ENCODE results near the gene CHMP4B.

DNA sequence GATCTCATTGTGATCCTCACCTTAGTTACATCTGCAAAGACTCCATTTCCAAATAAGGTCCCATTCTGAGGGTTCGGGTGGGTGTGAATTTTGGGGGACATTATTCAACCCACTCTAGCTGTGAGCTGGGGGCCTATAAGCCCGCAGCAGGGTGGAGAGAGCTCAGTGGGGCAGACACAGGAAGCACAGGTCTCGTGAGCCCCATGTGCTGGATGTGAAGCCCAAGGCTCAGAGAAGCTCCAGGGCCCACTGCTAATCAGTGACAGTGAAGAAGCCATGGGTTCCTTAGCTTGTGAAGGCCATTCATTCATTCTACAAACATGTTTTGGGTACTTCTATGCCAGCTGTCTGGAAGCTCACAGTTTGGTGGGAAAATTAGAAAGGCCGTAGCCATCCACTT lies 47.5 kb downstream of the CHMP4B start:
- TF ChIP-seq EZH2phosphoT487 (IDR thresholded peaks at IDR 0.05; ENCODE audit: borderline replicate concordance, low read length), result no peak
- TF ChIP-seq, protein P1, sequence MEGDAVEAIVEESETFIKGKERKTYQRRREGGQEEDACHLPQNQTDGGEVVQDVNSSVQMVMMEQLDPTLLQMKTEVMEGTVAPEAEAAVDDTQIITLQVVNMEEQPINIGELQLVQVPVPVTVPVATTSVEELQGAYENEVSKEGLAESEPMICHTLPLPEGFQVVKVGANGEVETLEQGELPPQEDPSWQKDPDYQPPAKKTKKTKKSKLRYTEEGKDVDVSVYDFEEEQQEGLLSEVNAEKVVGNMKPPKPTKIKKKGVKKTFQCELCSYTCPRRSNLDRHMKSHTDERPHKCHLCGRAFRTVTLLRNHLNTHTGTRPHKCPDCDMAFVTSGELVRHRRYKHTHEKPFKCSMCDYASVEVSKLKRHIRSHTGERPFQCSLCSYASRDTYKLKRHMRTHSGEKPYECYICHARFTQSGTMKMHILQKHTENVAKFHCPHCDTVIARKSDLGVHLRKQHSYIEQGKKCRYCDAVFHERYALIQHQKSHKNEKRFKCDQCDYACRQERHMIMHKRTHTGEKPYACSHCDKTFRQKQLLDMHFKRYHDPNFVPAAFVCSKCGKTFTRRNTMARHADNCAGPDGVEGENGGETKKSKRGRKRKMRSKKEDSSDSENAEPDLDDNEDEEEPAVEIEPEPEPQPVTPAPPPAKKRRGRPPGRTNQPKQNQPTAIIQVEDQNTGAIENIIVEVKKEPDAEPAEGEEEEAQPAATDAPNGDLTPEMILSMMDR (IDR thresholded peaks at IDR 0.05; ENCODE audit: low read depth, low read length, poor library complexity, severe bottlenecking), result no peak
